Amygdala (tissue), 56 donors: ENCODE measurements around the gene SFRP4.
A peak's percentile ranks its signal among the peaks of the same experiment; 100 is the strongest.

Experiments
- DNase-seq, 56 donors: peaks; one replicate each; lab custom pipeline; 2025; lab: John Stamatoyannopoulos, UW

Gene SFRP4

GRCh38 chr7:37927773-37928444 is 11.3 kb upstream of the SFRP4 start:
- DNase-seq, result no peak

DNA sequence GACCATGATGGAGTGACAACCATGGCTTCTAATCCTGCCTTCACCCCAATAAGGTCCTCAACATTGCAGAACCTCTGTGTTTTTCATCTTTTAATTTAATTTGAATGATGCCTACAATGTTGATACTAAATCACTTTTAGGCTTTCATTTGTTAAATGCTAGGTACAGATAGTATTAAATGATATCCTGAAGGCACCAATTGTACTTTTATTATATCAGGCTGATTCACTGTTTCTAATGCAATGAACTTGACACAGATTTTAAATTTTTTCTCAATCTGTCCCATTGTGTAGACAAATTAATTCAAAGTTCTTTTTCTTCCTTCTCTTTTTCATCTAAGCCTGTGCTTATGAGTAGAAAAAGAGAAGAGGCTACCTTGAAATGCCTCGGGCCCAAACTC is 9.0 kb upstream of the SFRP4 start:
- no peak for DNase-seq

GRCh38 chr7:37924491-37925041 is 7.9 kb upstream of the SFRP4 start:
- DNase-seq, result no peak

DNA sequence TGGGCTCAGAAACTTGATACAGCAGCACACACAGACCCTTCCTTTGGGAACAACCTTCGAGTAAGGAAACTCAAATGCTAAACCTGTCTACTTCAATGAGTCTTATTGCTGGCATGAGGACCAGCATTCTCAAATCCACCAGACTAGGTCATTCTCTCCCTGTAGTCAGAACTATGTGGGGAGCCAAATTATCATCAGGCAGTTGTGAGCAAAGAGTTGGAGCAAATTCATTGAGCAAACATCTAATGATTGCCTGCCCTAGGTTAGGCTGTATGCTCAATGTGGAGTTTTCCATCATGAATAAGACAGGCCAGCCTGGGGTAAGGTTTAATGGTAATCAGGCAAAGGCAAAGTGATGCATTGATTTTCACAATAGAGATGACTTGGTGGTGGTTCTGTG is 7.4 kb upstream of the SFRP4 start:
- no peak for DNase-seq

DNA sequence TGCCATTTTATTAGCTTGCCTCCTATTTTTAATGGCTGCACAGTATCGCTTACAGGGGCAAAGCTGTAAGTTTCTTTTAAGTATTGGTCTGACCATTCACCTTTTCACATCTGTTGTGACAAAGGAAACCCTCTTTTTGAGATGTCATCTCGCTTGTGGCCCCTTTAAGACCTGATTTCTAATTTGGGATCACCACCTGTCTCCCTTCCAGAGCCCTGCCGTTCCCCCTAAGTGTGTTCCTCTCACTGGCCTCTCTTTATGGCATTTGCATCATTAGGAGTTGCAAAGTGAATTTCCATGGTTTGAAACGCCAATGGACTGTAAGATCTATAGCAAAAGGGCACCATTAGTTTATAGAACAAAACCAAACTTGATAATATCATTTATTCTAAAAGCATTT is 5.3 kb upstream of the SFRP4 start:
- DNase-seq, result no peak

DNA sequence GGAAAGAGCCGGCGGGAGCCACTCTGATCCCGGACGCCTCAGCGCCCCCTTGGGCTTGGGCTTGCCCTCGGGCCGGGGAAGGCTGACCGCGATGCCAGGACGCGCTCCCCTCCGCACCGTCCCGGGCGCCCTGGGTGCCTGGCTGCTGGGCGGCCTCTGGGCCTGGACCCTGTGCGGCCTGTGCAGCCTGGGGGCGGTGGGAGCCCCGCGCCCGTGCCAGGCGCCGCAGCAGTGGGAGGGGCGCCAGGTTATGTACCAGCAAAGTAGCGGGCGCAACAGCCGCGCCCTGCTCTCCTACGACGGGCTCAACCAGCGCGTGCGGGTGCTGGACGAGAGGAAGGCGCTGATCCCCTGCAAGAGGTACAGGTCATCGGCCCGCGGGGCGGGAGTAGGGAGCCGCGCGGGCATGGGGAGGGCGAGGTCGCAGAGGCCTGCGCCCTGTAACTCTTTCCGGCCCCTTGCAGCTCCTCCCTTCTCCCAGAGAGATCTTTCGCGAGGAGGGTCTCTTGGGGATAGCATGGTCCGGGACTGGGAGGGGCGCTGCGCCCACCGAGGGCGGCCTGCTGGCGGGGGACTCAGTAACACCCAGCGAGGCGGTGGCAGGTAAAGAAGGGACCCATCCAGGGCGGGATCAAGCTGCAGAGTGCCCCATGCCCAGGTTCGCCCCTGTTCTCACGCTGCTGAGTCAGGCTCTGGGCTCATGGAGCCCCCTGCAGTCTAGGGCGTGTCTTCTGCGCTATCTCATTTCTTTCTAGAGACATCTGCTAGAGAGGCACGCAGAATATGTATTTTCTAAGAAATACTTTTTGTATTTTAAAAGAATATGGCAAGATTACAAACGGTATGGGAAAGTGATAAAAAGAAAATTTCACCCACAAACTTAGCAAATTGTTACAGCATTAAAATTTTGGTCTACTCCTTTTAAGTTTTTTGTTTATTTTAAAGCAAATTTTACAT is 4.5 kb upstream of the SFRP4 start:
- peak in 26 of 56 donors; percentile 2 to 71 (median 30) for DNase-seq

- peak in 50 of 56 donors; percentile 13 to 82 (median 56) for DNase-seq
Observed at GRCh38 chr7:37920305-37920848, 3.8 kb upstream of the SFRP4 start, which contains the start of gene EPDR1. Gene EPDR1, plus strand, starts transcription at chr7:37920640. Its CDS starts 300 bp downstream, at chr7:37920940.

GRCh38 chr7:37918526-37918925 is 1.9 kb upstream of the SFRP4 start:
- DNase-seq, result no peak

GRCh38 chr7:37916017-37916672 is 472 bp downstream of the SFRP4 start:
- DNase-seq, result peak in 6 of 56 donors; percentile 13 to 48 (median 33)

DNA sequence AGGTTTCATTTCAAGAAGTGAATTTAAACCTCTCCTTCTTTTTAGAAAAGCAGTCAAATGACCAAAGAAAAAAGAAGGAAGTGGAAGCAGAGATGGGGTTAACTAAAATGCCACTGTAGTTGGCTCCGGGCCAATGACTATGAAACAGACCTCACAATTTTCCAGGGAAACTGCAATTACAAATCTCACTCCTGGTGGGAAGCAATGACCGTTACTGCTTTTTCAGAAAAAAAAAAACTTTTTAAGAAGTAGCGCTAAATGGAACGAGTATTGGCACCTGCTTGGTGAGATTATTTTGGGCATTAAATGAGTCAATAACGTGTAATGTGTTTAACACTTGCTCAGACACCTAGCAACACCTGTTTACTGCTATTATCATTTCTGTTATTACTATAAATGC is 1.2 kb downstream of the SFRP4 start:
- no peak for DNase-seq

GRCh38 chr7:37912756-37913155 is 3.9 kb downstream of the SFRP4 start:
- no peak for DNase-seq

- DNase-seq, result no peak
Observed at GRCh38 chr7:37908221-37908788, 8.3 kb downstream of the SFRP4 start.

DNA sequence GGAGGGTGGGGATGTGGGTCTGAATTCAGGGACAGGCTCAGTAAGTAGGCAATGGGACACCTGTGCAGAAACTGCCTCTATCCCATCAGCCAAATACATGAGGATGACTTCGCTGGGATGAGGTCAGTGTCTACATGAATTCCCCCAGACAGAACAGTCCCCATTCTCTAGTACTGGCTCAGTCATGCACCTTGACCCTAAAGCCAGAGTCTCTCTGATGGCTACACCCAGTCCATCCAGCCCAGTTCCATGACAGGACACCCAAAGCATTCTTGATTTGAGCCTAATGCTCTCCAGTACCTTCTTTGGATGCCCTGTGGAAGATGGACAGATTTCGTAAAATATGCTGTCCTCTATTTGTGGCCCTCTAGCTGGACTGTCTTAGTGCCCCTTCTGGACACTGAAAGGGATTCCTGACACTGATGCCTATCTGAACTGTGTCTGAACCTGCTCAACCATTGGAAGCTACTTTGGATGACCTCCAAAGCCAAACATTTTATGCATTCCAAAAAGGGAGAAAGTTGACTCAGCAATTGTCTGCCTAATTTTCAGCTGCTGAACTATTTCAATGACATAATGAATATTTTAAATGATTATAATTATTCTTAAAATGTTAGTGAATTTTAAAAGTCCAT is 14.6 kb downstream of the SFRP4 start:
- no peak for DNase-seq

DNA sequence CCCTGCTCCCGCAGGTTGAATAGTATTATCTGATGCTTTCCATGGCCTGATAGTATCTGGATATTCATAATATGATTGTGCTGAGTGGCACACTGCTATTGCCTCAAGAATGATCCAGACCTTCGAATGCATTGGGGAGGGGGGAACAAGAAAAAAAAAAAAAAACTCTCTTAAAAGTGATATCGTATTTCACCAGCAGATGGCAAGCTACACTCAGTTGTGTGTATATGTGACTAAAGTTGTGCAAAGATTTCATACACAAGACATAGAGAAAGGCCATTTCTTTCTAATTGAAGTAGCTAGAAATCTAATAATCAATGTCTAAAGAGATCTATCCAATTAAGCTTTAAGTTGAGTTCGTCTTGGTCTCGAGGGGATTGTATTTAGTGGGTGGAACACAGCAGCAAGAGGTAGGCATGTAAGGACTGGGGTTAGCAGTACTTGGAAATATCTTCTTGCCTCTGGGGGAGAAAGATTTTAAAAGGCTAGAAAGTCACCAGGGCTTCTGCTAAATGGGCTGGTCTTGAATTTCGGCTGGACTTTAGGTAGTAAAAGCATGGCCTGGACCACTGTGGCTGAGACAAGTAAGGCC is 15.3 kb downstream of the SFRP4 start:
- DNase-seq, result no peak

- DNase-seq, result no peak
Observed at GRCh38 chr7:37899712-37900247, 16.8 kb downstream of the SFRP4 start.

DNA sequence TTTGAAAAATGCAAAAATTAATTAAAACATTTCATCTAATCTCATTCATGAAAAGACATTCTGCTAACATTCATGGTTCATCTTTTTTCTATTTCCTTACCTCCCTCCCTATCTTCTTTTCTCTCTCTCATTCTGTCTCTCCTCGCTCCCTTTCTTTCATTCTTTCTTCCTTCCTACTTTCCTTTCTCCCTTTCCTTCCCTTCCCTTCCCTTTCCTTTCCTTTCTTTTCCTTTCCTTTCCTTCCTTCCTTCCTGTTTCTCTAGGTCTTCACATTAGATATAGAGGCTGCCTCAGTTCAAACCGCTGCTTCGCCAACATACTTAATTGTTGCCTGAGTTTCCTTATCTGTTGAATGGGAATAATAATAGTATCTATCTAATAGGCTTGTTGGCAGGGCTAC is 21.9 kb downstream of the SFRP4 start:
- DNase-seq, result no peak

DNA sequence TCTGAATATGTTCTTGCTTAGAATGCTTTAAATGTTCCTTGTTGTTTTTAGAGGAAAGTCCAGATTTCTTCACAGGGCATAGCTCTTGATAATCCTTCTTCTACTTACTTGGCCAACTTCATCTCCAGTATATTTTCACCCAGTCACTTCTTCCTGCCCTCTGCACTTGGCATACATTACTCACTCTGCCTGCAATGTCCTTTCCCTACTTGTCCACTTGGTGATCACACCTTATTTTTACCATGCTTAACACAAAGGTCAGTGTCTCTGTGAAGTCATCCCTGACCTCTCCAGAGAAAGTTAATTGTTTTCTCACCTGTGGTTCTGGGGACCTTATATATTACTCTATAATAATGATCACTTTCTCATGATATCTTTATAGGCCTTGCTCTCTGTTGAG is 23.3 kb downstream of the SFRP4 start:
- DNase-seq, result no peak

GRCh38 chr7:37882086-37882485 is 34.5 kb downstream of the SFRP4 start:
- DNase-seq, result no peak
